T-helper 1 cell treated with Interleukin-12 subunit alpha and Interleukin-12 subunit beta and Interleukin-4 antibody, amounts not matched to agents 30 μg/mL and 1 μg/mL, for 36 hours (primary cell): ENCODE results near the gene ATP6V0B.

Source experiments
- H3K27ac Mint-ChIP-seq: one replicate; pipeline ENCODE4 v1.8.0; 2021; ENCODE audit warnings: mild to moderate bottlenecking, mixed read lengths
- H3K27me3 Mint-ChIP-seq: one replicate; pipeline ENCODE4 v1.8.0; 2021; ENCODE audit warnings: low read depth, mixed read lengths
- H3K36me3 Mint-ChIP-seq: one replicate; pipeline ENCODE4 v1.8.0; 2021; ENCODE audit warnings: low read depth, mixed read lengths
- H3K4me1 Mint-ChIP-seq: one replicate; pipeline ENCODE4 v1.8.0; 2021; ENCODE audit warnings: low read depth, mixed read lengths
- H3K4me3 Mint-ChIP-seq: one replicate; pipeline ENCODE4 v1.8.0; 2021; ENCODE audit warnings: mild to moderate bottlenecking, moderate library complexity, mixed read lengths
- H3K9me3 Mint-ChIP-seq: one replicate; pipeline ENCODE4 v1.8.0; 2021; ENCODE audit warnings: mixed read lengths

The ATP6V0B gene

GRCh38 chr1:43953361-43953760 lies 21.4 kb upstream of the ATP6V0B start:
- peaks cover 17% of the 10 kb centered on the region for H3K4me1 Mint-ChIP-seq
- no peak overlapping the region for H3K4me3 Mint-ChIP-seq
- peaks cover 9% of the 10 kb centered on the region for H3K36me3 Mint-ChIP-seq
- H3K9me3 Mint-ChIP-seq: no peaks in the 10 kb centered on the region
- no peaks in the 10 kb centered on the region for H3K27me3 Mint-ChIP-seq
- H3K27ac Mint-ChIP-seq: no peak overlapping the region

- peaks cover 10% of the 10 kb centered on the region for H3K36me3 Mint-ChIP-seq
- H3K4me1 Mint-ChIP-seq: peaks cover 13% of the 10 kb centered on the region
- H3K27ac Mint-ChIP-seq: no peak overlapping the region
- H3K27me3 Mint-ChIP-seq: no peaks in the 10 kb centered on the region
- no peaks in the 10 kb centered on the region for H3K9me3 Mint-ChIP-seq
- no peak overlapping the region for H3K4me3 Mint-ChIP-seq
These were observed 20.7 kb upstream of the ATP6V0B start for GRCh38 chr1:43954036-43954435.

DNA sequence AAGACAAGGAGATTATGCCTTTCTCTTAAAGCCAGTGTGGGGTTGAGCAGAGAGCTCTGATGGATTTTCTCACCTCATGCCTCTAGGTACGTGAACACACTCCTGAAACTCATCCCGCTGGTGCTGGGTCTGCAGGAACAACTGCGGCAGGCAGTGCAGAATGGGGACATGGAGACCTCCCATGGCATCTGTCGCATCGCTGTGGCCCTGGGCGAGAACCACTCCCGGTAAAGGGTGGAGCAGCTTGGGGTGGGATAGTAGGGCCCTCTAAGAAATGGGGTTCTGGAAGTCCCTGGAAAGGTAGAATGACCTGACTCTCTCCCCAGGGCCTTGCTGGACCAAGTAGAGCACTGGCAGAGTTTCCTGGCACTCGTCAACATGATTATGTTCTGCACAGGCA lies 18.5 kb upstream of the ATP6V0B start:
- no peaks in the 10 kb centered on the region for H3K27me3 Mint-ChIP-seq
- H3K4me3 Mint-ChIP-seq: no peak overlapping the region
- H3K36me3 Mint-ChIP-seq: peaks cover 3% of the 10 kb centered on the region
- H3K4me1 Mint-ChIP-seq: peaks cover 4% of the 10 kb centered on the region
- H3K9me3 Mint-ChIP-seq: no peaks in the 10 kb centered on the region
- H3K27ac Mint-ChIP-seq: no peak overlapping the region

GRCh38 chr1:43957407-43958040 lies 17.2 kb upstream of the ATP6V0B start:
- peaks cover 6% of the 10 kb centered on the region for H3K36me3 Mint-ChIP-seq
- H3K4me1 Mint-ChIP-seq: peaks cover 2% of the 10 kb centered on the region
- H3K4me3 Mint-ChIP-seq: no peak overlapping the region
- H3K27ac Mint-ChIP-seq: no peak overlapping the region
- H3K9me3 Mint-ChIP-seq: no peaks in the 10 kb centered on the region
- no peaks in the 10 kb centered on the region for H3K27me3 Mint-ChIP-seq

GRCh38 chr1:43958351-43959255 lies 16.2 kb upstream of the ATP6V0B start:
- H3K27me3 Mint-ChIP-seq: no peaks in the 10 kb centered on the region
- peaks cover 3% of the 10 kb centered on the region for H3K4me1 Mint-ChIP-seq
- no peaks in the 10 kb centered on the region for H3K9me3 Mint-ChIP-seq
- no peak overlapping the region for H3K27ac Mint-ChIP-seq
- peaks cover 7% of the 10 kb centered on the region for H3K36me3 Mint-ChIP-seq
- no peak overlapping the region for H3K4me3 Mint-ChIP-seq

- Mint-ChIP-seq H3K4me1 (peaks cover 3% of the 10 kb centered on the region), H3K27me3 (no peaks in the 10 kb centered on the region), H3K9me3 (no peaks in the 10 kb centered on the region), H3K4me3 (no peak overlapping the region), H3K27ac (no peak overlapping the region), H3K36me3 (peaks cover 7% of the 10 kb centered on the region)
These were observed 14.0 kb upstream of the ATP6V0B start for GRCh38 chr1:43960798-43961197.

DNA sequence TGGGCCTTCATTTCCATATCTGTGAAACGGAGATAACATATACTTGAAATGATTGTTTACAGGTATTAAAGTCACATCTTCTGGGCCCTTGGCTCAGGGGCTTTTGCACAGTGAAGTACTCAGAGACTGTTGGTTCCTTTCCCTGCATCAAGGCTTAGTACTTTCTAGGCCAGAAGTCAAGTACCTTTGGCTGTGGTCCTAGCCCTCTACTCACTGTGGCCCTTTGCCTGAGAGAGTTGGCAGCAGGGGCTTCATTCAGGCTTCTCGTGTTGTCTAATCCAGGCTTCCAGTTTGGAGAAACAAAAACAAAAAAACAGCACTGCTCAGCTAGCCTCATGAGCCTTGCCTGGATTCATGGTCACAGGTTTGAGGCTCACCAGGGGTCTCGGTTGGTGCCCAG lies 13.1 kb upstream of the ATP6V0B start:
- Mint-ChIP-seq H3K4me3 (no peak overlapping the region), H3K27me3 (no peaks in the 10 kb centered on the region), H3K36me3 (peaks cover 7% of the 10 kb centered on the region), H3K9me3 (no peaks in the 10 kb centered on the region), H3K27ac (no peak overlapping the region), H3K4me1 (peaks cover 3% of the 10 kb centered on the region)

DNA sequence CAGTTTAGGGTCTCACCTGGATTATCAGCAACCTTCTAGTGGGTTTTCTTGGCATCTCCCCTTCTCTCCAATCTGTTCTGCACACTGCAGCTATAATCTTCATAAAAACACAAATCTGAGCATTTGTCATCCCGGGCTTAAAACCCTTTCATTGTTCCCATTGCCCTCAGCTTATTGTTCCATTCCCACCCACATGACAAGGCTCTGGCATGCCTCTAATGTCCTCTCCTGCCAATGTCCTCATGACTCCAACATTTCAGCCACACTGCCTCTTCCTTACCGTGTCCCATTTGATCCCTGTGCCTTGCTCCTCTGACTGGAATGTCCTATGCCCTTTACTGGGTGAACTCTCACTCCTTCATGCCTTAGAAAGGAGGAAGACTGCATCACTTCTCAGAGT lies 12.4 kb upstream of the ATP6V0B start:
- H3K27me3 Mint-ChIP-seq: no peaks in the 10 kb centered on the region

DNA sequence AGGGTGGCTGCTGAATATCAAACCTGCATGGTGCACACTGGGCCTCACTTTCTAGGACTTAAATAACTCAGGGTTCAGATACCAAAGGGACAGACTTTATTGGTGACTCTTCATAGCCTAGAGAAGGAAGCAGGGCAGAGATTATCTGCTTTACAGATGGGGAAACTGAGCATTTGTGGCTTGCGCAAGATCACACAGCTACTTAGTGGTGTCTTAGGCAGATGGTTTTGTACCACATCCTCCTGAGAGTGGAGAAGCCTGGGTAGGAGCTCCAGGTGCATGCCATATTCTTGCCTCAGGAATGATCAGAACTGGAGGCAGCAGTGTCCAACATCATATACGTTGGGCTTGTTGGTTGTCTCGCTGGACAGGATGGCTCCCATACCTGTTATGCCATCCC lies 11.8 kb upstream of the ATP6V0B start:
- Mint-ChIP-seq H3K27ac (no peak overlapping the region), H3K27me3 (no peaks in the 10 kb centered on the region), H3K4me1 (peaks cover 3% of the 10 kb centered on the region), H3K4me3 (no peak overlapping the region), H3K9me3 (no peaks in the 10 kb centered on the region), H3K36me3 (peaks cover 7% of the 10 kb centered on the region)

More for the DNA sequence above, 12.4 kb upstream of the ATP6V0B start:
- Mint-ChIP-seq H3K27ac (no peak overlapping the region), H3K36me3 (peaks cover 7% of the 10 kb centered on the region), H3K4me1 (peaks cover 3% of the 10 kb centered on the region), H3K9me3 (no peaks in the 10 kb centered on the region), H3K4me3 (no peak overlapping the region)

- peaks cover 3% of the 10 kb centered on the region for H3K4me1 Mint-ChIP-seq
- H3K27ac Mint-ChIP-seq: no peak overlapping the region
- H3K4me3 Mint-ChIP-seq: no peak overlapping the region
- no peaks in the 10 kb centered on the region for H3K9me3 Mint-ChIP-seq
- peaks cover 4% of the 10 kb centered on the region for H3K36me3 Mint-ChIP-seq
- H3K27me3 Mint-ChIP-seq: no peaks in the 10 kb centered on the region
These were observed 10.9 kb upstream of the ATP6V0B start for GRCh38 chr1:43963890-43964289.

DNA sequence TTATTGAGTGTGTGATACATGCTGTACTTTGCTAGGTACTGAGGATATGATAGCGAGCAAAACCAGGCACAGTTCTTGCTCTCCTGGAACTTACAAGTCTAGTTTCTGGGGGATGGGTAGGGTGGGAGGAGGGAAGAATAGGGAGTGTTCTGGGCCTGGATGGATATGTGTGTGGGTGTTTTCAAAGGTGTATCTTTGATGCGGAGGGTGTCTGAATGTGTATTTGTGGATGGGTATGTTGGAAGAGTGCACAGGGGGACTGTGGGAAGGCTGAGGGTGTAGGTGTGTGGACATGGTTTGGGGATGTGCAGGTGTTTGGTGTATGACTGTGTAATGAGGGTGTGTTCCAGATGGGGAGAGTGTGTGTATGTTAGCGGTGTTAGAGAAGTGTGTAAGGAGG lies 9.4 kb upstream of the ATP6V0B start:
- no peak overlapping the region for H3K27ac Mint-ChIP-seq

GRCh38 chr1:43968348-43968948 lies 6.3 kb upstream of the ATP6V0B start:
- Mint-ChIP-seq H3K36me3 (peaks cover 6% of the 10 kb centered on the region), H3K4me1 (peaks cover 26% of the 10 kb centered on the region), H3K27me3 (no peaks in the 10 kb centered on the region), H3K27ac (no peak overlapping the region), H3K9me3 (no peaks in the 10 kb centered on the region), H3K4me3 (no peak overlapping the region)

More for the DNA sequence above, 9.4 kb upstream of the ATP6V0B start:
- Mint-ChIP-seq H3K4me3 (no peak overlapping the region), H3K36me3 (peaks cover 7% of the 10 kb centered on the region), H3K27me3 (no peaks in the 10 kb centered on the region), H3K4me1 (peaks cover 14% of the 10 kb centered on the region), H3K9me3 (no peaks in the 10 kb centered on the region)

DNA sequence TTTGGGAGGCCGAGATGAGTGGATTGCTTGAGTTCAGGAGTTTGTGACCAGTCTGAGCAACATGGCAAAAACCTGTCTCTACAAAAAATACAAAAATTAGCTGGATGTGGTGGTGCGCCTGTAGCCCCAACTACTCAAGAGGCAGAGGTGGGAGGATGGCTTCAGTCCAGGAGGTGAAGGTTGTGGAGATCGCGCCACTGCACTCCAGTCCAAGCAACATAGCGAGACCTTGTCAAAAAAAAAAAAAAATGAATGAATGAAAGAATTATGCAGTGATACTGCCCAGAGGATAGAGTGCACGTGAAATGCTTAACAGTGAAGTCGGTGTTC lies 5.4 kb upstream of the ATP6V0B start:
- H3K36me3 Mint-ChIP-seq: peaks cover 6% of the 10 kb centered on the region
- H3K4me1 Mint-ChIP-seq: peaks cover 35% of the 10 kb centered on the region
- H3K27ac Mint-ChIP-seq: no peak overlapping the region
- no peaks in the 10 kb centered on the region for H3K27me3 Mint-ChIP-seq
- no peaks in the 10 kb centered on the region for H3K9me3 Mint-ChIP-seq
- H3K4me3 Mint-ChIP-seq: peak overlapping the region; percentile 95

DNA sequence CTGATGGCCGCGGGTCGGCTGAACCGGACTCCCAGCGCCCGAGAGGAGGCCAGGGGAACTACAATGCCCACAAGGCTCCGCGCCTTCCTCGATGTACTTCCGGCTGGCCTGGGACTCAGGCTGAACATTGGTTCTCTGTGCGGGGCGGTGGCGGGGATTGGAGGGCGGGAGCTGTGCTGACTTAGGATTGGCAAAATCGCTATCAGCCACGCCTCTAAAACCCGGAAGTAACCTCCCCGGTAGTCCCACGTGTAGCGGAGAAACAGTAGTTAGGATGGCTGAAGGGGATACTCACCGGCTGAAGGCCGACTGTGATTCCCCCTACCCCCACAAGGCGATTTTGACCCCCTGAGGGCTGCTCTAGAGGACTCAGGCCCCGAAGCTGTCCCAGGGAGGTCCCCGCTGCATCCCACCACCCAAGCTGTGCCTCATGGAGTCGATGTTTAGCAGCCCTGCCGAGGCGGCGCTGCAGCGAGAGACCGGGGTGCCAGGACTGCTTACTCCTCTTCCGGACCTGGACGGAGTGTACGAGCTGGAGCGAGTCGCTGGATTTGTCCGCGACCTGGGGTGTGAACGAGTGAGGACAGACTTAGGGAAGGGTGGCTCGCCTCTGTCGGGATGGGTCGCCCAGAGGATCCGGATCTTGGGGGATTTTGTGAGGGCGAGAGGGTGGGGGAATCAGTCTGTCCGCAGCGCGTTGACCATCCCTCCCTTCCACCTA lies 4.9 kb upstream of the ATP6V0B start, which contains the start of gene DPH2:
TSS of gene DPH2 (plus strand) at position 265 of the 721 bp plus-strand sequence. CDS start at position 431, 166 bp downstream.
- Mint-ChIP-seq H3K4me3 (peak within 1 kb of the TSS; percentile 95), H3K27ac (peak within 1 kb of the TSS; percentile 82), H3K36me3 (peaks cover 6% of the 10 kb centered on the region), H3K4me1 (peaks cover 36% of the 10 kb centered on the region), H3K9me3 (no peaks in the 10 kb centered on the region), H3K27me3 (no peaks in the 10 kb centered on the region)
